Central memory CD8-positive, alpha-beta T cell (primary cell): ENCODE data around the gene SPTA1.
"Not testable (repeated sequence)": the region's sequence is repeated elsewhere in the genome, so short reads cannot be mapped to it uniquely, and the experiment has no call there.

Source experiments
- ATAC-seq: fragments of 150-1000 bp; cut with Tn5 transposase; replicated peaks from 2 replicates; pipeline ENCODE4 v1.10.0; 2022; ENCODE audit warnings: mild to moderate bottlenecking, moderate FRiP score, moderate number of reproducible peaks; ENCODE audit not compliant: poor library complexity, severe bottlenecking; ENCODE audit errors: extremely low read depth
- DNase-seq, 2 donors: peaks; one replicate each; pipeline ENCODE4 v3.0.0; 2021; ENCODE audit warnings: low spot score in 2 of 2
- H3K27ac Mint-ChIP-seq: one replicate; pipeline ENCODE4 v1.8.0; 2022; ENCODE audit warnings: low read depth, mild to moderate bottlenecking, moderate library complexity, mixed read lengths
- H3K27me3 Mint-ChIP-seq: one replicate; pipeline ENCODE4 v1.8.0; 2022; ENCODE audit warnings: mixed read lengths
- H3K36me3 Mint-ChIP-seq: one replicate; pipeline ENCODE4 v1.8.0; 2022; ENCODE audit warnings: mild to moderate bottlenecking, moderate library complexity, mixed read lengths; ENCODE audit not compliant: insufficient read depth
- H3K4me1 Mint-ChIP-seq: one replicate; pipeline ENCODE4 v1.8.0; 2022; ENCODE audit warnings: mixed read lengths
- H3K4me3 Mint-ChIP-seq: one replicate; pipeline ENCODE4 v1.8.0; 2022; ENCODE audit warnings: mild to moderate bottlenecking, moderate library complexity, mixed read lengths
- H3K9me3 Mint-ChIP-seq: one replicate; pipeline ENCODE4 v1.8.0; 2022; ENCODE audit warnings: mixed read lengths

SPTA1 gene

DNA sequence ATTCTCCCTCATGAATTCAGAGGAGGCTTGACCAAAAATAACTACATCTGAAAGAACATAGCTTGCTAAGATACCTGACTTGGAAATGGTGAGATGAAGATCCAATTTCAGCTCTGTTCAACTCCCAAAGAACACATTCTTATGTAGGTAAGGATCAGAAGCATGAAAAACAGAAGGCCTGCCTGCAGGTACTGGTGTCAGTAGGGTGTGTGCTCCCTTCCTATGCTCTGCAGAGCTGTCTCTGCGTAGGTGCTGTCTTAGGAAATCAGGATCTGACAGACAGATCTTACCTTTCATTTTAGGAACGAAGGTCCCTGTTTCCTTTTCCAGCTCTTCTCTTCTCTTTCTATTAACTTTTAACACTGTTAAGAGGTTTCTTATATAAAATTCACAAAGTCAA lies 19.6 kb upstream of the SPTA1 start:
- no peak for DNase-seq
- ATAC-seq: no peak
- H3K27me3 Mint-ChIP-seq: peaks cover 12% of the 10 kb centered on the region
- H3K27ac Mint-ChIP-seq: no peak overlapping the region
- no peak overlapping the region for H3K4me3 Mint-ChIP-seq
- no peaks in the 10 kb centered on the region for H3K9me3 Mint-ChIP-seq
- H3K4me1 Mint-ChIP-seq: no peaks in the 10 kb centered on the region
- no peaks in the 10 kb centered on the region for H3K36me3 Mint-ChIP-seq

- Mint-ChIP-seq H3K27ac (no peak within 1 kb of the TSS), H3K36me3 (no peaks in the 10 kb centered on the region), H3K9me3 (no peaks in the 10 kb centered on the region), H3K4me1 (no peaks in the 10 kb centered on the region), H3K4me3 (no peak within 1 kb of the TSS), H3K27me3 (peaks cover 31% of the 10 kb centered on the region)
- no peak for DNase-seq
- no peak for ATAC-seq
Observed at GRCh38 chr1:158700552-158700951, 14.0 kb upstream of the SPTA1 start, which contains the start of gene OR6K2. Gene OR6K2, minus strand, starts transcription at chr1:158700652. Its CDS starts 0 bp downstream, at chr1:158700652.

GRCh38 chr1:158694596-158694995 lies 8.1 kb upstream of the SPTA1 start:
- no peaks in the 10 kb centered on the region for H3K36me3 Mint-ChIP-seq
- DNase-seq (no peak), ATAC-seq (no peak)
- no peaks in the 10 kb centered on the region for H3K4me1 Mint-ChIP-seq
- H3K27ac Mint-ChIP-seq: no peak overlapping the region
- H3K4me3 Mint-ChIP-seq: no peak overlapping the region
- no peaks in the 10 kb centered on the region for H3K9me3 Mint-ChIP-seq
- H3K27me3 Mint-ChIP-seq: peaks cover 21% of the 10 kb centered on the region

DNA sequence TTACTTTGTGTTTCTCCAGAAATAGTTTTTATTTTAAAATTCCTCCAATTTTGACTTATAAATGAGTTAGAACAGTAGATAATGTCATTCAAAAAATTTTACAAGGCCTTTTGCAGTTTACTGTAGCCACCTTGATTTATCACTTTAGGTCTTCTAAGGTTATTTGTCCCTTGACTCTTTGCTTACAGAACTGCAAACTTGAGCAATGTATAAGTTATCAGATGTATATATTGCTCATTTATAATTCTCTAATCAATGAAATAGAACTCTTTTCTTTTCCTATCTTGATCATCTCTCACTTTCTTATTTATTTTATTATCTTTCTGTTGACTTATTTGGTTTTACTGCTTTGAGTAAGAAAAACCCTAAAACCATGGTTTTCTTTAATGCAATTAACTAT lies 5.8 kb upstream of the SPTA1 start:
- no peak overlapping the region for H3K4me3 Mint-ChIP-seq
- ATAC-seq: no peak
- H3K36me3 Mint-ChIP-seq: no peaks in the 10 kb centered on the region
- peaks cover 25% of the 10 kb centered on the region for H3K27me3 Mint-ChIP-seq
- DNase-seq: no peak
- H3K9me3 Mint-ChIP-seq: no peaks in the 10 kb centered on the region
- H3K4me1 Mint-ChIP-seq: no peaks in the 10 kb centered on the region
- no peak overlapping the region for H3K27ac Mint-ChIP-seq

- no peaks in the 10 kb centered on the region for H3K36me3 Mint-ChIP-seq
- H3K27me3 Mint-ChIP-seq: peaks cover 29% of the 10 kb centered on the region
- no peak overlapping the region for H3K4me3 Mint-ChIP-seq
- ATAC-seq (no peak), DNase-seq (no peak)
- H3K9me3 Mint-ChIP-seq: no peaks in the 10 kb centered on the region
- H3K4me1 Mint-ChIP-seq: no peaks in the 10 kb centered on the region
- no peak overlapping the region for H3K27ac Mint-ChIP-seq
Observed at GRCh38 chr1:158691907-158692306, 5.4 kb upstream of the SPTA1 start.

- DNase-seq, H3K9me3 Mint-ChIP-seq, H3K36me3 Mint-ChIP-seq, H3K27ac Mint-ChIP-seq, ATAC-seq, H3K4me3 Mint-ChIP-seq, H3K4me1 Mint-ChIP-seq: not testable (repeated sequence)
- H3K27me3 Mint-ChIP-seq: peaks cover 37% of the 10 kb centered on the region
Observed at GRCh38 chr1:158691149-158691548, 4.6 kb upstream of the SPTA1 start.

DNA sequence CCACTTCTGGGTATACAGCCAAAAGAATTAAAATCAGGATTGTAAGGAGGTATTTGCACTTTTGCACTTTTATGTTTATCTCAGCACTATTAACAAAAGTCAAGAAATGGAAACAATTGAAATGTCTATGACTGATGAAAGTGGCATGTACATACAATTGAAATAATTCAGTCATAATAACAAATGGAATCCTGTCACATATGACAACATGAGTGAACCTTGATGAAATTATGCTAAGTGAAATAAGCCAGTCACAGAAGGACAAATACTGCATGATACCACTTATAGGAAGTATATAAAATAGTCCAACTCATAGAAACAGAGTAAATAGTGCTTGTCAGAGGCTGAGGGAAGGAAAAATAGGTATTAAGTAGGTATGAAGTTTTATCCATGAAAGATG lies 3.4 kb upstream of the SPTA1 start:
- Mint-ChIP-seq H3K4me1 (no peaks in the 10 kb centered on the region), H3K4me3 (no peak overlapping the region), H3K9me3 (no peaks in the 10 kb centered on the region), H3K27ac (no peak overlapping the region), H3K36me3 (no peaks in the 10 kb centered on the region), H3K27me3 (peaks cover 39% of the 10 kb centered on the region)
- DNase-seq (no peak), ATAC-seq (no peak)

DNA sequence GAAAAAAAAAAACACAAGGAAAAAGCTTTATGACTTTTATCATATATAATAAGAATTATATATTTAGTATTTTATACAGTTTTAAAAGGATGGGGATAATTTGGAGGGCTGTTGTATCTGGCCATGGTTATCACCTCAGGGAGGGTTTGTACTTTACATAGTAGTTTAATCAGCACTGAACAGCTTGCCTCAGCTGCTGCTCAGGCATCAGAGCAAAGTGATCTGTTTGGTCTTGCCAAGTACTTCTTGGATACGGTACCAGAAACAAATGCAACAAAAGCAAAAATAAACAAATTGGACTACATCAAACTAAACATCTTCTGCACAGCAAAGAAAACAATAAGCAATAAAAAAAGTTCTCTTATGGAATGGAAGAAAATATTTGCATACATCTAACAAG lies 2.6 kb upstream of the SPTA1 start:
- no peaks in the 10 kb centered on the region for H3K4me1 Mint-ChIP-seq
- ATAC-seq: no peak

GRCh38 chr1:158688343-158688742 lies 1.8 kb upstream of the SPTA1 start:
- not testable (repeated sequence) for H3K4me1 Mint-ChIP-seq, H3K4me3 Mint-ChIP-seq, DNase-seq, H3K9me3 Mint-ChIP-seq, ATAC-seq, H3K27ac Mint-ChIP-seq, H3K36me3 Mint-ChIP-seq
- H3K27me3 Mint-ChIP-seq: peaks cover 51% of the 10 kb centered on the region

More for the DNA sequence above, 2.6 kb upstream of the SPTA1 start:
- H3K9me3 Mint-ChIP-seq: no peaks in the 10 kb centered on the region
- H3K36me3 Mint-ChIP-seq: no peaks in the 10 kb centered on the region
- no peak overlapping the region for H3K4me3 Mint-ChIP-seq
- H3K27ac Mint-ChIP-seq: no peak overlapping the region
- no peak for DNase-seq
- H3K27me3 Mint-ChIP-seq: peaks cover 44% of the 10 kb centered on the region

GRCh38 chr1:158687037-158687436 lies 522 bp upstream of the SPTA1 start:
- ATAC-seq: no peak
- DNase-seq: no peak
- Mint-ChIP-seq H3K36me3 (no peaks in the 10 kb centered on the region), H3K4me3 (no peak overlapping the region), H3K27ac (no peak overlapping the region), H3K27me3 (peaks cover 63% of the 10 kb centered on the region), H3K9me3 (no peaks in the 10 kb centered on the region), H3K4me1 (no peaks in the 10 kb centered on the region)

DNA sequence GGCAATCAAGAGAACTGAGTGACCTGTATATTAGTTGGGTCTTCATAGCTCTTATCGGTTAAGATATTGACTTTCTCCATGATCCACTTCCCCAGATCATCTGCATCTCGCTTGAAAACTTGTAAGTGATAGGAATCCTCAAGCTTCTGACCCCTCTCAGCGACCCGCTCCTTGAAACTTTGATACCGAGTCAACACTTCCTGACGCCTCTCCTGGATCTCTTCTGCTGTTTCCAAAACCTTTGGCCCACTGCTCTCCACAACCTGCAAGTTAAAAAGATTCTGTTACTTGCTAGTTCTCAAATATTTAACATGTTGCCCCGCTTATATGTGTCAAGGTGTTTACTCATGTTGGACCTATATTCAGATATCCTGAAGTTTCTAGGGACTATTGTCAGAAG lies 1.4 kb downstream of the SPTA1 start:
- no peak for ATAC-seq
- Mint-ChIP-seq H3K9me3 (no peaks in the 10 kb centered on the region), H3K27me3 (peaks cover 72% of the 10 kb centered on the region), H3K27ac (no peak overlapping the region), H3K4me1 (no peaks in the 10 kb centered on the region), H3K4me3 (no peak overlapping the region), H3K36me3 (no peaks in the 10 kb centered on the region)
- no peak for DNase-seq

GRCh38 chr1:158681606-158682005 lies 4.9 kb downstream of the SPTA1 start:
- DNase-seq (no peak), ATAC-seq (no peak)
- H3K27ac Mint-ChIP-seq: no peak overlapping the region
- no peaks in the 10 kb centered on the region for H3K9me3 Mint-ChIP-seq
- peaks cover 2% of the 10 kb centered on the region for H3K36me3 Mint-ChIP-seq
- no peak overlapping the region for H3K4me3 Mint-ChIP-seq
- H3K27me3 Mint-ChIP-seq: peaks cover 51% of the 10 kb centered on the region
- H3K4me1 Mint-ChIP-seq: no peaks in the 10 kb centered on the region

GRCh38 chr1:158679289-158679688 lies 7.2 kb downstream of the SPTA1 start:
- H3K36me3 Mint-ChIP-seq: peaks cover 2% of the 10 kb centered on the region
- no peak for DNase-seq
- H3K4me3 Mint-ChIP-seq: no peak overlapping the region
- ATAC-seq: no peak
- H3K27me3 Mint-ChIP-seq: peaks cover 36% of the 10 kb centered on the region
- no peaks in the 10 kb centered on the region for H3K9me3 Mint-ChIP-seq
- H3K27ac Mint-ChIP-seq: no peak overlapping the region
- peaks cover 5% of the 10 kb centered on the region for H3K4me1 Mint-ChIP-seq
